Mucosa of descending colon (tissue), 3 donors: Measurements from ENCODE around the gene MYO6. TPM values are rescaled to one million over a fixed set of nuclear protein-coding genes. Genes with fewer than 3 reads are reported as not detected.

ENCODE experiments used
- ATAC-seq: fragments of 200-7000 bp; cut with Tn5 transposase; one replicate; pipeline ENCODE4 v1.9.1; 2020; ENCODE audit warnings: mild to moderate bottlenecking, moderate library complexity
- DNase-seq, 3 donors: peaks; one replicate each; pipeline ENCODE4 v3.0.0-alpha.2; 2020
- H3K36me3 ChIP-seq: fragments of 200-600 bp; one replicate; pipeline ENCODE4 v1.8.0; 2021; ENCODE audit warnings: low read depth, mild to moderate bottlenecking
- H3K4me1 ChIP-seq: fragments of 200-600 bp; one replicate; pipeline ENCODE4 v1.8.0; 2021; ENCODE audit warnings: low read depth, mild to moderate bottlenecking
- H3K4me3 ChIP-seq: fragments of 200-600 bp; one replicate; pipeline ENCODE4 v1.8.0; 2021; ENCODE audit warnings: mild to moderate bottlenecking
- H3K9me3 ChIP-seq: fragments of 200-600 bp; one replicate; pipeline ENCODE4 v1.8.0; 2021; ENCODE audit warnings: mild to moderate bottlenecking
- CTCF ChIP-seq: fragments of 200-600 bp; IDR thresholded peaks from one replicate; pipeline ENCODE4 v1.8.0; 2022; ENCODE audit warnings: antibody characterized with exemption, mild to moderate bottlenecking
- intact Hi-C, 2 donors: fragments of 100-400 bp; cut with DNase I in 1 of 2; cut with micrococcal nuclease in 1 of 2; formaldehyde crosslinking; loops; one replicate each; pipeline versions ENCODE4 v1.11.0 to v1.11.1; 2022; cut with DNase I, micrococcal nuclease
- total RNA-seq, 3 donors: library from RNA; stranded (reverse); fragmentation: NEBNext Ultra II Directional in 2 of 3; extraction: Animal tissue kit (Norgen Biotek cat#: 25700) in 2 of 3; gene quantifications; one replicate each; pipeline versions ENCODE4 v1.2.1 to v1.2.4, GENCODE V29; 2021 to 2023
- donor health status: DM: no; HTN: no; CAD: no; lungs with moderate emphysema.
- donor health status: DM: no; HTN: no; CAD: no.
- donor health status: DM: no; HTN: yes; CAD: no.

MYO6 gene
- total RNA-seq, 3 donors from 2014 or later: 37.6 to 69.2 (median 59.7) TPM

- no peak for ATAC-seq
These were observed 107.9 kb downstream of the MYO6 start for GRCh38 chr6:75856902-75857301.

GRCh38 chr6:75863001-75863400, 114.0 kb downstream of the MYO6 start:
- Histone ChIP-seq H3K9me3 (no peaks in the 10 kb centered on the region), H3K36me3 (no peaks in the 10 kb centered on the region), H3K4me3 (no peak overlapping the region), H3K4me1 (no peaks in the 10 kb centered on the region)
- no peak for TF ChIP-seq CTCF
- intact Hi-C loops: no loop called here
- DNase-seq (no peak), ATAC-seq (no peak)

More at GRCh38 chr6:75856902-75857301, 107.9 kb downstream of the MYO6 start:
- no peak for TF ChIP-seq CTCF
- Histone ChIP-seq H3K9me3 (no peaks in the 10 kb centered on the region), H3K36me3 (no peaks in the 10 kb centered on the region), H3K4me1 (peaks cover 3% of the 10 kb centered on the region), H3K4me3 (no peak overlapping the region)
- DNase-seq: no peak
- intact Hi-C loops: no loop called here

- no peak for ATAC-seq
- Histone ChIP-seq H3K4me1 (no peaks in the 10 kb centered on the region), H3K9me3 (no peaks in the 10 kb centered on the region), H3K36me3 (no peaks in the 10 kb centered on the region), H3K4me3 (no peak overlapping the region)
- DNase-seq: no peak
- no peak for TF ChIP-seq CTCF
- intact Hi-C loops: no loop called here
These were observed 114.7 kb downstream of the MYO6 start for GRCh38 chr6:75863784-75864183.

- DNase-seq: no peak
- H3K9me3 ChIP-seq: no peaks in the 10 kb centered on the region
- H3K4me1 ChIP-seq: no peaks in the 10 kb centered on the region
- no peak for TF ChIP-seq CTCF
- H3K4me3 ChIP-seq: no peak overlapping the region
- no peaks in the 10 kb centered on the region for H3K36me3 ChIP-seq
- intact Hi-C loops: no loop called here
- ATAC-seq: no peak
These were observed 115.4 kb downstream of the MYO6 start for GRCh38 chr6:75864446-75864845.

DNA sequence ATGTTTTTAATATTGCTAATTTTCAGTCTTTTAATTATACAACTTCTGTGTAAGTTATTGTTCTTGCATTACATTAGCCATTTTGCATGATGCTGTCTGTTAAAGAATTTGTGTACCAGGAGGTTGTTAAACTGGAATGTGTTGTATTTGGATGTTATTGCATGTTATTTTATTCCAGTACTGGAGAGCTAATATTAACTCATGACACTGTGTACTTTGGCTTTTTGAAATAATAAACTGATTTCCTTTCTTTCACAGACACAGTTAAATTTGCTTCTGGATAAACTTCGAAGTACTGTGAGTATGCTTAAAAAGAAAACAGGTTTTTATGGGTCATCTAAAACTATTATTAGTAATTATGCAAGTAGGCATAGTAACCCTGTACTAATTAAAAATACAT, 121.3 kb downstream of the MYO6 start:
- H3K9me3 ChIP-seq: no peaks in the 10 kb centered on the region
- no peaks in the 10 kb centered on the region for H3K36me3 ChIP-seq
- no peak for DNase-seq
- no peak overlapping the region for H3K4me3 ChIP-seq
- intact Hi-C loops: no loop called here
- TF ChIP-seq CTCF: no peak
- H3K4me1 ChIP-seq: no peaks in the 10 kb centered on the region
- ATAC-seq: no peak

DNA sequence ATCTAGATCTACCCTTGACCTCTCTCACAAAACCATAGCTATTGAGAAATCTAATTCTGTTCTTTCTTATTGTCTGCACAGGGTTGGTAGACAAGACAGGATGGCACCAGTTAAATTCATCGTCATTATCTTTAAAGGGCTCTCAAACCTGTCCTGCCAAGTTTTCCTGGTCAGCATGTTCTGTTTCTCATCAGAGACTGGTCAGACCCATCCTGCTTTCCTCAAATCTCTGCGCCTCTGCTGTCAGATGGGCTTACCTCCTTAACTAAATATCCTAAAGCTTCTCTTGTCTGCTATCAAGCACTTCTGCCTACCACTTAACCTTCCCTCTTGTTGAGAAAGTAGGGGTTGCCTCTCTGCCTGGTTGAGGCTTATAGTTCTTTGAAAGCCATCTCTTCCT, 125.2 kb downstream of the MYO6 start:
- no peaks in the 10 kb centered on the region for H3K36me3 ChIP-seq
- DNase-seq: no peak

More for the DNA sequence above, 125.2 kb downstream of the MYO6 start:
- intact Hi-C loops: no loop called here
- H3K9me3 ChIP-seq: no peaks in the 10 kb centered on the region
- no peak for ATAC-seq
- H3K4me3 ChIP-seq: no peak overlapping the region
- no peak for TF ChIP-seq CTCF
- H3K4me1 ChIP-seq: no peaks in the 10 kb centered on the region
